ENCODE data around the gene B3GALT6. TPM values are rescaled to one million over a fixed set of nuclear protein-coding genes. Genes with fewer than 3 reads are reported as not detected.

The B3GALT6 gene
- total RNA-seq, 5 donors from 2014 or later (not counting 1 experiment from before 2014, with no cell fraction given): 10.0 to 30.4 (median 25.1) TPM

GRCh38 chr1:1279028-1279427 lies 47.0 kb downstream of the B3GALT6 start:
- H3K27ac ChIP-seq (ENCODE audit: low read length): no peak overlapping the region
- no peaks in the 10 kb centered on the region for H3K27me3 ChIP-seq (replicated peaks in 1 of 2; ENCODE audit: control insufficient read depth in 2 of 2, extremely low read depth in 1 of 2, insufficient read depth in 2 of 2, low read length in 1 of 2)
- H3K4me3 ChIP-seq (ENCODE audit: control insufficient read depth in 1 of 2, extremely low read depth in 1 of 2, low read length in 1 of 2): no peak overlapping the region
- Mint-ChIP-seq H3K36me3 (no peaks in the 10 kb centered on the region), H3K9me3 (no peaks in the 10 kb centered on the region), H3K27ac (no peak overlapping the region), H3K4me1 (peaks cover 0 to 6% (median 4%) of the 10 kb centered on the region in 3 donors), H3K27me3 (no peaks in the 10 kb centered on the region), H3K4me3 (no peak overlapping the region)
- peaks cover 0 to 10% of the 10 kb centered on the region in 2 experiments for H3K4me1 ChIP-seq (ENCODE audit: control insufficient read depth in 1 of 2, extremely low read depth in 1 of 2, insufficient read depth in 2 of 2, low read length in 2 of 2)
- POLR2A ChIA-PET: interaction anchor here in 1 of 2 donors (0.6 kb wide), 1 partner anchor 14 kb away, joined by 4 read pairs; no protein-coding TSS in a partner anchor
- WGBS (ENCODE audit: insufficient coverage): 96% methylated on average over 10 of the region's 17 CpGs
- DNase-seq (no peak), ATAC-seq (replicated peaks in 1 of 4) (no peak)
- CTCF ChIA-PET: interaction anchor here in 1 of 2 donors (0.7 kb wide), 1 partner anchor 15 kb away, joined by 3 read pairs; no protein-coding TSS in a partner anchor
- H3K36me3 ChIP-seq (ENCODE audit: control insufficient read depth in 2 of 2, extremely low read depth in 1 of 2, insufficient read depth in 1 of 2, low read length in 1 of 2): no peaks in the 10 kb centered on the region
- H3K9me3 ChIP-seq: no peaks in the 10 kb centered on the region

GRCh38 chr1:1280782-1281481 lies 48.9 kb downstream of the B3GALT6 start:
- Mint-ChIP-seq H3K27me3 (no peaks in the 10 kb centered on the region), H3K4me1 (no peaks in the 10 kb centered on the region), H3K4me3 (no peak overlapping the region), H3K36me3 (no peaks in the 10 kb centered on the region), H3K27ac (no peak overlapping the region), H3K9me3 (no peaks in the 10 kb centered on the region)
- no peak overlapping the region for H3K4me3 ChIP-seq (ENCODE audit: control insufficient read depth in 1 of 2, extremely low read depth in 1 of 2, low read length in 1 of 2)
- no peaks in the 10 kb centered on the region for H3K4me1 ChIP-seq (ENCODE audit: control insufficient read depth in 1 of 2, extremely low read depth in 1 of 2, insufficient read depth in 2 of 2, low read length in 2 of 2)
- no peaks in the 10 kb centered on the region for H3K9me3 ChIP-seq
- 88% methylated on average over 20 of the region's 21 CpGs for WGBS (ENCODE audit: insufficient coverage)
- H3K27me3 ChIP-seq (replicated peaks in 1 of 2; ENCODE audit: control insufficient read depth in 2 of 2, extremely low read depth in 1 of 2, insufficient read depth in 2 of 2, low read length in 1 of 2): peaks cover 0 to 13% of the 10 kb centered on the region in 2 experiments
- CTCF ChIA-PET: no interaction called here
- H3K27ac ChIP-seq (ENCODE audit: low read length): no peak overlapping the region
- ATAC-seq (replicated peaks in 1 of 4) (no peak), DNase-seq (no peak)
- POLR2A ChIA-PET: no interaction called here
- no peaks in the 10 kb centered on the region for H3K36me3 ChIP-seq (ENCODE audit: control insufficient read depth in 2 of 2, extremely low read depth in 1 of 2, insufficient read depth in 1 of 2, low read length in 1 of 2)

- H3K36me3 ChIP-seq (ENCODE audit: control insufficient read depth in 2 of 2, extremely low read depth in 1 of 2, insufficient read depth in 1 of 2, low read length in 1 of 2): no peaks in the 10 kb centered on the region
- no peaks in the 10 kb centered on the region for H3K27me3 Mint-ChIP-seq
- H3K9me3 Mint-ChIP-seq: no peaks in the 10 kb centered on the region
- peaks cover 0 to 20% of the 10 kb centered on the region in 2 experiments for H3K27me3 ChIP-seq (replicated peaks in 1 of 2; ENCODE audit: control insufficient read depth in 2 of 2, extremely low read depth in 1 of 2, insufficient read depth in 2 of 2, low read length in 1 of 2)
- no peak overlapping the region for H3K4me3 Mint-ChIP-seq
- H3K9me3 ChIP-seq: no peaks in the 10 kb centered on the region
- H3K27ac Mint-ChIP-seq: no peak overlapping the region
- ChIA-PET CTCF (no interaction called here), POLR2A (no interaction called here)
- 69% methylated on average over 19 of the region's 26 CpGs for WGBS (ENCODE audit: insufficient coverage)
- no peak overlapping the region for H3K27ac ChIP-seq (ENCODE audit: low read length)
- no peaks in the 10 kb centered on the region for H3K4me1 ChIP-seq (ENCODE audit: control insufficient read depth in 1 of 2, extremely low read depth in 1 of 2, insufficient read depth in 2 of 2, low read length in 2 of 2)
- no peak overlapping the region for H3K4me3 ChIP-seq (ENCODE audit: control insufficient read depth in 1 of 2, extremely low read depth in 1 of 2, low read length in 1 of 2)
- no peak for DNase-seq
- no peaks in the 10 kb centered on the region for H3K36me3 Mint-ChIP-seq
- no peak for ATAC-seq (replicated peaks in 1 of 4)
- no peaks in the 10 kb centered on the region for H3K4me1 Mint-ChIP-seq
Measured at GRCh38 chr1:1281533-1282321, 49.7 kb downstream of the B3GALT6 start.

GRCh38 chr1:1282998-1283397 lies 51.0 kb downstream of the B3GALT6 start:
- POLR2A ChIA-PET: no interaction called here

GRCh38 chr1:1283821-1284220 lies 51.8 kb downstream of the B3GALT6 start:
- H3K4me1 ChIP-seq (ENCODE audit: control insufficient read depth in 1 of 2, extremely low read depth in 1 of 2, insufficient read depth in 2 of 2, low read length in 2 of 2): no peaks in the 10 kb centered on the region
- Mint-ChIP-seq H3K9me3 (no peaks in the 10 kb centered on the region), H3K36me3 (no peaks in the 10 kb centered on the region), H3K4me3 (no peak overlapping the region), H3K27ac (no peak overlapping the region), H3K4me1 (no peaks in the 10 kb centered on the region), H3K27me3 (no peaks in the 10 kb centered on the region)
- 33% methylated on average over 3 of the region's 9 CpGs for WGBS (ENCODE audit: insufficient coverage)
- ChIA-PET POLR2A (no interaction called here), CTCF (no interaction called here)
- no peak overlapping the region for H3K27ac ChIP-seq (ENCODE audit: low read length)
- no peak for DNase-seq
- no peak overlapping the region for H3K4me3 ChIP-seq (ENCODE audit: control insufficient read depth in 1 of 2, extremely low read depth in 1 of 2, low read length in 1 of 2)
- no peaks in the 10 kb centered on the region for H3K9me3 ChIP-seq
- H3K36me3 ChIP-seq (ENCODE audit: control insufficient read depth in 2 of 2, extremely low read depth in 1 of 2, insufficient read depth in 1 of 2, low read length in 1 of 2): no peaks in the 10 kb centered on the region
- H3K27me3 ChIP-seq (replicated peaks in 1 of 2; ENCODE audit: control insufficient read depth in 2 of 2, extremely low read depth in 1 of 2, insufficient read depth in 2 of 2, low read length in 1 of 2): peaks cover 0 to 25% of the 10 kb centered on the region in 2 experiments
- no peak for ATAC-seq (replicated peaks in 1 of 4)

More at GRCh38 chr1:1282998-1283397, 51.0 kb downstream of the B3GALT6 start:
- no peaks in the 10 kb centered on the region for H3K4me1 Mint-ChIP-seq
- 89% methylated on average over 9 of the region's 14 CpGs for WGBS (ENCODE audit: insufficient coverage)
- Histone ChIP-seq H3K9me3 (no peaks in the 10 kb centered on the region), H3K27ac (ENCODE audit: low read length) (no peak overlapping the region), H3K27me3 (replicated peaks in 1 of 2; ENCODE audit: control insufficient read depth in 2 of 2, extremely low read depth in 1 of 2, insufficient read depth in 2 of 2, low read length in 1 of 2) (peaks cover 0 to 25% of the 10 kb centered on the region in 2 experiments), H3K36me3 (ENCODE audit: control insufficient read depth in 2 of 2, extremely low read depth in 1 of 2, insufficient read depth in 1 of 2, low read length in 1 of 2) (no peaks in the 10 kb centered on the region), H3K4me3 (ENCODE audit: control insufficient read depth in 1 of 2, extremely low read depth in 1 of 2, low read length in 1 of 2) (no peak overlapping the region), H3K4me1 (ENCODE audit: control insufficient read depth in 1 of 2, extremely low read depth in 1 of 2, insufficient read depth in 2 of 2, low read length in 2 of 2) (no peaks in the 10 kb centered on the region)
- H3K27ac Mint-ChIP-seq: no peak overlapping the region
- ATAC-seq (replicated peaks in 1 of 4) (no peak), DNase-seq (no peak)
- CTCF ChIA-PET: no interaction called here
- no peaks in the 10 kb centered on the region for H3K9me3 Mint-ChIP-seq
- no peaks in the 10 kb centered on the region for H3K36me3 Mint-ChIP-seq
- H3K27me3 Mint-ChIP-seq: no peaks in the 10 kb centered on the region
- no peak overlapping the region for H3K4me3 Mint-ChIP-seq

Measured in T-cell (primary cell).